GM21390 (cell line): ENCODE measurements around the gene SNX30.

ENCODE experiments used
- ATAC-seq: cut with Tn5 transposase; IDR thresholded peaks from one replicate; pipeline ENCODE4 v1.9.1; 2021; ENCODE audit not compliant: unreplicated experiment

The SNX30 gene

DNA sequence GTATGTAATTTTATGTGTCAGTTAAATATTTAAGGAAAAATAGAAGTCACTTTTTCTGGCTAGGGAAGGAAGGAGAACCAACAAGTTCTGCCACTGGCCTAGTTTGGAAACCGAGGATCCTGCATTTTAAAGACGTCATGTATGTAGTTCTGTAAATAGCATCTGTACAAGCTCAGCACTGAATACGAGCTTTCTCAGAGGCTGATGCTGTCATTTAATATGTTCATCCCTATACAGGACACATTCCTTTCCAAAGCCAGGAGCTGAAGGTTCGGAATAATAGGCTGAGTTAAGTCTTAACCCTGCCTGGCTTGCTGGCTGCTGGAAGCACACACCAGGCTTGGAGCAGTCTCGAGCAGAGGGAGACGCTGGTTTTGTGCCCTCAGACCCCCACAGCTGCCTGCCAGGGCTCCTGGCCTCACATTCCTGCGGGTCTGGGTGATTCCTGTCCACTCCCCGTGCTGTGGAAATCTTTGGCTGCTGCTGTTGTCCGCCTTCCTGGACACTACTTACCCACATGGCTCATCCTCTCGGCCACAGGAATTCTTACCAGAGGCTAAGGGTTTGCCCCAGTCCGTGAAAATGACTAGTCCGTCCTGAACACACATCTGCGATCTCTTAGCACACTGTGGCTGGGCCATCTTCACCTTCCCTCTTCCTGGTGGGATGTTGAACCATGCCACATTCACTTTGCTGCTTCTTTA, 103.5 kb downstream of the SNX30 start:
- ATAC-seq: no peak

- ATAC-seq: no peak
Observed at GRCh38 chr9:112854657-112855056, 104.1 kb downstream of the SNX30 start.

DNA sequence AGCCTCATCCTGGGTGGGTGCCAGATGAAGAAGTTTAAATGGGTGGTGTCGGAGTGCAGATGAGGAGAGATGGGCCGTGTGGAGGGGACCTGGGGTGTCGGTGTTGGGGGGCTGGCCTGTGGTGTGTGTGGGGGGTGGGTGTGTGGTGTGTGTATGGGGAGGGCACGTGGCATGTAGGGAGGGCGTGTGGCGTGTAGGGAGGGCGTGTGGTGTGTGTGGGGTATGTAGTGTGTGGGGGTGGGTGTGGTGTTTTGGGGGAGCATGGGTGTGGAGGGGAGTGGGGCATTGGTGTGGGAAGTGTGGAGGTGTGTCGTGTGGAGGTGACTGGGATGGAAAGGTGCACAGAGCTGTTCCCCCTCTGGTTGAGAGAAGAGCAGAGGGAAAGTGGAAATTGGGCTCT, 105.6 kb downstream of the SNX30 start:
- ATAC-seq: no peak

DNA sequence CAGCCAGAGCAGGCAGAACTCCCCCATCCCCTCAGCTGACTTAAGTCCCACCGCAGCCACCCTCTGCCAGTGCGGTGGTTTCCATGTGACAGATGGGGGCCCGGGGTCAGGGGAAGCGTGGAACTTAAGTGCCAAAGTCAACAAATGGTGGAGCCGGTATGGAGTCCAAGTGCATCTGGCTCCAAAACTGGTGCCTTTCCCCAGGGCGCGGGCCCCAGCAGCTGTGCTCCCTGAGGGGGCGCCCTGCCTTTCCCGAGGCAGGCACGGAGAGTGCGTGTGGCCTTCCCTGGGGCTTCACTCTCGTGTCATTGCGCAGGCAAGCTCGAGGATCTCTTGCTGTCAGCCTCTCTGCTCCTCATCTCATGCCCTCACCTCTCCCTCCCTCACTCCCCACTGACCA, 106.3 kb downstream of the SNX30 start:
- ATAC-seq: no peak

DNA sequence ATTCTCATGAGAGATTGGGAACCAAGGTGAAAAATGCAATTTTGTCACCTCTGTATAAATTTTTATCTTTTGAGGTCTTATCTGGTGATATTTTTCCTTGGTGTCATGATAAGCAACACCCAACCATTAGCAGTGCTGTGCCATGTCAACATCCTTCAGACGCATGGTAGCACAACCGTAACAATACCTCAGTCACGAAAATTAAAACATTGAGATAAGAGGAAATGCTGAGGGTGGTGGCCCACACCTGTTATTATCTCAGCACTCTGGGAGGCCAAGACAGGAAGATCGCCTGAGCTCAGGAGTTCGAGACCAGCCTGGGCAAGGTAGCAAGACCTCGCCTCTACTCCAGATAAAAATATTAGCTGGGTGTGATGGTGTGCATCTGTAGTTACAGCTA, 107.4 kb downstream of the SNX30 start:
- no peak for ATAC-seq

DNA sequence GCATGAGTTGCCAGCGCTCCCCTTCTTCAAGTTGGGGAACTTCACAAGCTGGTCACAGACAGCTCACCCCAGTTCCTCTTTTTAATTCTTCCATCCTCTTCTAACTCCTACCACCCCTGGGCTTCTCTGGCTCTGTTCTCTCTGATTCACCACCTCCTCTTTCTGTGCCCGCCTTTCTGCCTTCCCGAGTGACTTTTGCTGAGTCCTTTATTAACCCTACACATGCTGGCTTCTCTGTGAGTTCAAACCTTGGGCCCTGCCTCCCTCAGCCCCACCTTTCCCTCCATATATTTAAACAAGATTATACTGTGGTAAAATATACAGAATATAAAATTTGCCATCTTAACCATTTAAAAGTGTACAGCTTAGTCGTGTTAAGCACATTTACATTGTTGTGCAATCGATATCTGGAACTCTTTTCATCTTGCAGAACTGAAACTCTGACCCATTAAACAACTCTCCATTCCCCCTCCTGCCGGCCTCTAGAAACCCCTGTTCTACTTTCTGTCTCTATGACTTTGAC, 108.1 kb downstream of the SNX30 start:
- ATAC-seq: peak; percentile 75

- ATAC-seq: no peak
Observed at GRCh38 chr9:112860451-112860850, 109.9 kb downstream of the SNX30 start.

DNA sequence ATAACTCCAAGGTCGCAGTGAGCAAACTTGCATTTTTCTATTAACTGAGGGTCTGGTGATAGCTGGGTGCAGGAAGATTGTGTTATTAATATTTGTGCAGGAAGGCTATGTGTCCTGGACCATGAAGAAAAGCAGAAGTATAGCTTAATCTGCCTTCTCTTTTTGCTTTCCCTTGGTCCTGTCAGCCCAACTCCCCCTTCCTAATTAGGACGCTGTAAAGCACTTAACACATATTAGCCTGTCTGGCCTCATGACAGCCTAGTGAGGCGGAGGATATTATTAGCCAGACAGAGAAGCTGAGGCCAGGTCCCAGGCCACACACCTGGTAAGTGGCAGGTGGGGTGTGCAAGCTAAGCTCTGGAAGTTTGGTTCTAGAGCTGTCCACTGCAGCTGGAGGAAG, 110.6 kb downstream of the SNX30 start:
- no peak for ATAC-seq

DNA sequence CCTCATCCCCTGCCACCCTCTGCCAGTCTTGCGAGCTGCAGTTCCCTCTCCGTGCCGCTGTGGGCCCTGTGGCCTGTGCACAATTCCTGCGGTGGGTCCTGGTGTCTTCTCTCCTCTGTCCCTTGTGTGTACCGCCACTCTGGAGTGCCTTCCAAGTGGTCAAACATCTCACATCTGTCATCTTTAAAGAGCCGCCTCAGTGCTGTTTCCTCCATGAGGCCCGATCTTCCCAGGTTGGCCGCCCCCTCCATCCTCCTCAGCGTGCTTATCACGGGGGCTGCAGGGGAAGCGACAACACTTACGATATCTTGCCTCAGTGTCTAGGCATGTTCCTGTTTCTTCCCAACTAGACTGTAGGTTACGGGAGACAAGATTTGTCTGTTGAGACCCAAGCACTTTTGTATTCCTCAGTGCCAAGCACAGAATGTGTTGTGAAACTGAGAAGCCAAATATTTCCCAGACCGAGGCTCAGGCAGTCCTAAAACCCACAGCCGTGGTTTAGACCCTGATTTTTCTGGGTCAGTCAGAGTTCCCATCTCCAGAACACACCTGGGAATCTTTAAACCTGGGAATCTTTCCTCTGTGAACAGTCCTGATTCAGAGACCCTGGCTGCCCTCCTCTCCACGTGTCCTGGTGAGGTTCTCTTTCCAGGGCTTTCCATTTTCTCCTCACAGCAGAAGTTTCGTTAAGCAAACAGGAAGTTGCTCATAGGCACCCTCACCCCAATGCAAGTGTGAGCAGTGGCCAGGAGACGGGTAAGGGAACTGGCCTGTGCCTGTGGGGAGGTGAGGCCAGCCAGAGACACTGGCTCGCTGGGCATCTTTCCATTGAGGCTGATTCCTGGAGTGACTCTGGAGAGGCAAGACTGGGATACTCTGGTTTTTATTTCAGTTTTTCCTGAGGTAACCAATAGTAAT, 111.3 kb downstream of the SNX30 start:
- no peak for ATAC-seq

DNA sequence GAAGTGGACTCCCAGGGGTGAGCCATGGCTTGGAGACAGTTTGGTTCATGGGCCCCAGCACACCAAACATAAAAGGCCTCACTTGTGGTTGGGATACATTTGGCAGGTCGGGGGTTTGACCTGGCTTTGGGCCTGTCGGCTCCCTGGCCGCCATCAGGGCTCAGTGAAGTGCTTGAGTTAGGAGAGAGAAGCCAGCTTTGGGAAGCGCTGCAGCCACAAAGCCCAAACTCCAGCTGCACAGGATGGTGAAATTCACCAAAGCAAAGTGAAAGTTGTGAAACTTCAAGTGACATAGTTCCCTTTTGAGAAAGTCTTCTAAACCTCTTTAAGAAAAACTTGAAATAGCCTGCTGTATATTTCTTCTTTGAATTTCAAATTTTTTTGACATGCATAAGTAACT, 112.7 kb downstream of the SNX30 start:
- peak; percentile 40 for ATAC-seq

DNA sequence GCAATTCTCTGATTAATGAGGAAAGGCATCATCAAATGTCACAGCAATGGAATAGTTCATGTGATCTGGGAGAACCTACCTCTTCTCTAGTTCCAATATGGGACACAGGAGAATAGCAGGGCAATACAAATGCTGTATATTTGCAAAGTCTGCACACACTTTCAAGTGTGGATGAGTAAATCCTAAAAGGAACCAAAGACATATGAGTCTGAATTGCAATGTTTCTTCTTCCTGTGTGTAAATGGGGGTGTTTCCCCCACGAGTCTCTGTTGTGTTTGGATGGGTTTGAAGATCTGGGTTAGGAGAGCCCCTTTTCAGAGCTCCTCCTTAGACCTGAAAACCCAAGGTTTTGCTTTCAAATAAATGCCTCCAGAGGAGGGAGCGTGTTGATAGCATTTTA, 113.2 kb downstream of the SNX30 start:
- ATAC-seq: no peak

DNA sequence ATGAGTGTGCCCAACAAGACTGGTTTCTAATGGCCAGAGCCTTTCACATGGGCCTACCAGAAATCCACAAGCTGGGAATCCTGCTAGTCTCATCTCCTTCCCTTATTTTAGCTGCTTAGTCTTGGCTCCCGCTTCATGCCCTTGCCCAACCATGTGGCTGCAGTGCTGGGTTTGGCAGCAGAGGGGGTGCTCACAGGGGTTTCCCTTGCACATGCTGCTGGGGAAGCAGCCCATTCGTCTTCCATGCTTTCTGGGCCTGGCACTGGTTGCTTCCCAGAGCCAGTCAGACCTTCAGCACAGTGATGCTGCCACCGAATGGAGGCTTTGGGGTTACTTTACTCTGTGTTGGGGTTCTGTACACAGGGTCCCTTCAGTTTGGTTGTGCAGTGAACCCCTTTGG, 113.8 kb downstream of the SNX30 start:
- no peak for ATAC-seq

DNA sequence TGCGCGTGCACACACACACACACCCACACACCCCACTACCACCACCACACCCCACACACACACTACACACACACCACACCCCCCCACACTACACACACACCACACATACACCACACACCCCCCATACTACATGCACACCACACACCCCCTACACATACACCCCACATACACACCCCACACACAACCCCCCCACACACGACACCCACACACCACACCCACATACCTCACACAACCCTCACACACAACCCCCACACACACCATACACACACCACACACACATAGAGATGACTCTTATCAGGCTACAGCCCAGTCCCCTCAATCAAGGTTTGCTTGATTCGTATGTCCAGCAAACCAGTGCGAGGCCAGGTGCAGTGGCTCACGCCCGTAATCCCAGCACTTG, 114.4 kb downstream of the SNX30 start:
- ATAC-seq: no peak

DNA sequence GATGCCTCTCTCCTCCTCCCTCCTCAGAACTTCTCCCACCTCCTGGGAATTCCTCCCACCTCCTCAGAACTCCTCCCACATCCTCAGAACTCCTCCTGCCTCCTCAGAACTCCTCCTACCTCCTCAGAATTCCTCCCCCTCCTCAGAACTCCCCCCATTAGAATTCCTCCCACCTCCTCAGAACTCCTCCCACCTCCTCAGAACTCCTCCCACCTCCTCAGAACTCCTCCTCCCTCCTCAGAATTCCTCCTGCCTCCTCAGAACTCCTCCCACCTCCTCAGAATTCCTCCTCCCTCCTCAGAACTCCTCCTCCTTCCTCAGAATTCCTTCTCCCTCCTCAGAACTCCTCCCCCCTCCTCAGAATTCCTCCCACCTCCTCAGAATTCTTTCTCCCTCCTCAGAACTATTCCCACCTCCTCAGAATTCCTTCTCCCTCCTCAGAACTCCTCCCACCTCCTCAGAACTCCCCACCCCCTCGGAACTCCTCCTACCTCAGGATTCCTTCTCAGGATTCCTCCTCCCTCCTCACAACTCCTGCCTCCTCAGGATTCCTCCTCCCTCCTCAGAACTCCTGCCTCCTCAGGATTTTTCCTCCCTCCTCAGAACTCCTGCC, 116.2 kb downstream of the SNX30 start:
- no peak for ATAC-seq

DNA sequence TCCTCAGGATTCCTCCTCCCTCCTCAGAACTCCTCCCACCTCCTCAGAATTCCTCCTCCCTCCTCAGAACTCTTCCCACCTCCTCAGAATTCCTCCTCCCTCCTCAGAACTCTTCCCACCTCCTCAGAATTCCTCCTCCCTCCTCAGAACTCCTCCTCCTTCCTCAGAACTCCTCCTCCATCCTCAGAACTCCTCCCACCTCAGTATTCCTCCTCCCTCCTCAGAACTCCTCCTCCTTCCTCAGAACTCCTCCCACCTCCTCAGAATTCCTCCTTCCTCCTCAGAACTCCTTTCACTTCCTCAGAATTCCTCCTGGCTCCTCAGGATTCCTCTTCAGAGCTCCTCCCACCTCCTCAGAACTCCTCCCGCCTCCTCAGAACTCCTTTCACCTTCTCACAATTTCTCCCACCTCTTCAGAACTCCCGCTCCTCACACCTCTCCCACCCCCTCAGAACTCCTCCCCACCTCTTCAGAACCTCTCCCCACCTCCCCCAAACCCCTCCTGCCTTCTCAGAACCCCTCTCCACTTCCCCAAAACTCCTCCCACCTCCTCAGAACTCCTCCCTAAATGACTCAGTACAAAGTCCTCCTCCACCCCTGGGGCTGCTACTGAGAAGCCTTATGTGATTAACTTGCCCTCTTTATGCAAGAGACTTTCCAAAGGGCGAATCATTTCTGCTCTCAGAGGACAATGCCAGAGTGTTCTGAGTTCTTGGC, 116.9 kb downstream of the SNX30 start:
- no peak for ATAC-seq

DNA sequence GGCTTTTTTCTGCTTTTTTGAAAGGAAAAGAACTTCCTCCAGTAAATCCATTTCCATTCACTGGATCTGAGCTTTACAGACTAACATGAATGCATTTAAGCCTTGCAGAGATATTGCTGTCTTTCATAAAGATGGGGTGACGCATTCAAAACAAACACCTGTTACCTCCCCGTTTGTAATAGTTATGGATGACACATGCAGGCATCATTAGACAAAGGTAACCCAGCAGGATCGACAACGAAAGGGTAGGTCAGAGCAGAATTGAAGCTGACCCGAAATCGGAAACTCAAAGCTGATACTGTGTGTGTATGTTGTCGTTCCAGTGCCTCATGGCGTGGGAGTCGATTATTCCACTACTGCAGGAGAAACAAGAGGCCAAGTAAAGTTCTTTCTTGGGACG, 117.9 kb downstream of the SNX30 start:
- no peak for ATAC-seq

GRCh38 chr9:112869041-112869529, 118.5 kb downstream of the SNX30 start:
- peak; percentile 70 for ATAC-seq

DNA sequence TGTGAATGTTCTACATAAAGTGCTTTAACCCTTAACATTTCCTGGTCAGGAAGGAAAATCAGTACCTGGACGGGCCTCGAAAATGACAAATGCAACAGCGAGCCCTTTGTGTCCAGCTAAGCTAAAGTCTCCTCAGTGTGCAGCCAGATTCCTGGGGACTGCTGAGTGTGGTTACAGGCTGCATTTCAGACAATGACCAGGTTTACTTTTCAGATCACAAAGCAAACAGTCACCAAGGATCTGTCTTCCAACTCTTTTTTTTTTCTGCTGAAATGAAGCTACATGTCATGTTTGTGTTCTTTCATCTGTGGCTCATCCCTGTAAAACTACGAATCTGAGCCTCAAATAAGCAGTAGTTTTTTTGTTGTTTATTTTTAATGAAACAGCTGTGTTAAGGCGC, 119.4 kb downstream of the SNX30 start:
- ATAC-seq: no peak

DNA sequence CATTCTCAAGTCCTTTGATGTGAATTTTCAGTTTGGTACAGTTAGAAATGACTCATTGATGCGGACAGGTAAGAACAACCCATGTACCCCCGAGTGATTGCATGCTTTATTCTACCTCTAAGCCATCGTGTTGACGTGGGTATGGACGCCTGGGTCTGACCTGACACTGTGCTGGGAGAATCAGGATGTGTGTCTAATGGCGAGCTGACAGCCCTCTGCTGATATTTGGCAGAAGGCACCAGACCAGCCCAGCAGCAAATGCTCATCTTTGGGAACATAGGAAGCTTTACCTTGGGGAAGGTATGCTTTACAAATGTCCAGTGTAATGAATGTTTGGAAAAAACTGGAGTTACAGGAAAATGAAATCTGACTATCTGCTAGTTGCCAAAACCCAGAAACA, 120.0 kb downstream of the SNX30 start:
- ATAC-seq: no peak

GRCh38 chr9:112872019-112872418, 121.5 kb downstream of the SNX30 start:
- no peak for ATAC-seq
